Left cardiac atrium (tissue), 4 donors: ENCODE data around the gene TBC1D14. TPM values are rescaled to one million over a fixed set of nuclear protein-coding genes. Genes with fewer than 3 reads are reported as not detected.
"Not testable (repeated sequence)": the region's sequence is repeated elsewhere in the genome, so short reads cannot be mapped to it uniquely, and the experiment has no call there.

Experiments used
- ATAC-seq, 2 donors: fragments of 200-7000 bp; cut with Tn5 transposase; one replicate each; pipeline ENCODE4 v1.9.1; 2020; ENCODE audit warnings: mild to moderate bottlenecking in 2 of 2, moderate library complexity in 2 of 2
- DNase-seq: peaks from one replicate; pipeline ENCODE4 v3.0.0-alpha.2; 2020
- intact Hi-C, 2 donors: fragments of 100-400 bp; cut with DNase I; formaldehyde crosslinking; loops; one replicate each; pipeline versions ENCODE4 v1.14.1 to v1.15.1; 2022 to 2023
- total RNA-seq, 2 donors: library from RNA; stranded (reverse); fragmentation: NEBNext Ultra II Directional; extraction: Animal tissue kit (Norgen Biotek cat#: 25700); gene quantifications; one replicate each; pipeline ENCODE4 v1.2.1, GENCODE V29; 2021
- donor health status: DM: no; HTN: yes; CAD: no.
- donor health status: DM: no; HTN: yes; CAD: no; lungs with severe emphysema.
- donor health status: DM: yes; HTN: yes; CAD: no.
- donor health status: Dilated cardiomyopathy.

Gene TBC1D14
- total RNA-seq, 2 donors from 2014 or later = 34.7 to 35.9 TPM

DNA sequence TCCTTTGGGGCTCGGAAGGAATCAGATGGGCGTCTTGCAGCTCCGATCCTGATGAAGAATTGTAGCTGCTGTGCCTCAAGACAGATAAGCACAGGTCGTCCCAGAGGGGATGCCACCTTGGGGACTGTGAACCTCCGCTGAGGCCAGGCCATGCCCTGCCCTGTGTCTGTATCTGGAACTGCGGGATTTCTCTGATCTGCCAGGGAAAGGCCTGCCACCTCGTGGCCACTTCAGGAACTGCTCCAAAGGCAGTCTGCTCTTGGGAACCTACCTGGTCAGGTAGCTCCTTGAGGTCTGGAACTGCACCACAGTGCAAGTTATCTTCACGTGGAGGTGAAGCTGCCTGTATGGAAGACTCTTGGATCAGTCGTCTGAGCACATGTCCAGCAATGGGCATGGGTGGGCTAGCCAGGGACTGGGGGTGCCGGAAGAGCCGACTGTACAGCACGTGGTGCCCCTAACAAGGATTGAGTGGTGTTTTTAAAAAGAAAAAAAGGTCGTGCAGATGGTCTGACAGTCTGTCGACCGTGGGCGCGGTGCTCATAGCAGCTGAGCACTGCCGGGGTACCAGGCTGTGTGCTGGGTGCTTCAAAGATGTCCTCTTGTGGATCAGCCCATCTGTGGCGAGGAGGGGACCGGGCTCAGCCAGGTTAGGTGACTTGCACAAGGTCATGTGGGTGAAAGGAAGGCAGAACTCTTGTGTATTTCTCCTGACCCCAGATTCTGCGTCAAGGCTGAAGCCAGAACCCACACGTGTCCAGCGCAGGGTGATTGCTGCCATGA, 161.3 kb downstream of the TBC1D14 start:
- DNase-seq = peak; percentile 79
- peak in 1 of 2 donors; percentile 4 for ATAC-seq
- intact Hi-C loops = loop anchor here (2.0 to 10.0 kb wide), 5 partner anchors 28 to 349 kb away; partner anchors contain the start of genes TADA2B (in 1 of the 2) and TBC1D14 (in 1 of the 2)

DNA sequence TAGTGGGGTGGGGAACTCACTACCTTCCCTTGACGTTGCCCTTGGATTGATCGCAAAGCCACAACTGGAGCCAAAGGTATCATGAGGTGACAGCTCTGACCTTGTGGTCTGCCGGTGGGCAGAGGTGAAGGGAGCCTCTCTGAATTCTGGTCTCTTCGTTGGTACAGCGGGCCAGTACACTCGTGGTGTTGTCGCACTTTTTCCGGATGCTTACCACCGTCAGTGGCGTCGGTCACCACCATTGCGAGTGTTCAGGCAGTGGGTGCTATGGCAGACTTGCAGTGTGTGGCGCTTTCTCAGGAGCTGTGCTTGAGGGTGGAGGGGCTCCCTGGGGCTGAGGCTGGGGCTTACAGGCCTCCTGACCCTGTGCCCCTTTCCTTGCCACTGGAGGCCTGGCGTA, 163.4 kb downstream of the TBC1D14 start:
- intact Hi-C loops = loop anchor here (5.0 to 10.0 kb wide), 4 partner anchors 101 to 351 kb away; partner anchors contain the start of gene TBC1D14 (in 1 of the 2)
- ATAC-seq = no peak
- DNase-seq = no peak

DNA sequence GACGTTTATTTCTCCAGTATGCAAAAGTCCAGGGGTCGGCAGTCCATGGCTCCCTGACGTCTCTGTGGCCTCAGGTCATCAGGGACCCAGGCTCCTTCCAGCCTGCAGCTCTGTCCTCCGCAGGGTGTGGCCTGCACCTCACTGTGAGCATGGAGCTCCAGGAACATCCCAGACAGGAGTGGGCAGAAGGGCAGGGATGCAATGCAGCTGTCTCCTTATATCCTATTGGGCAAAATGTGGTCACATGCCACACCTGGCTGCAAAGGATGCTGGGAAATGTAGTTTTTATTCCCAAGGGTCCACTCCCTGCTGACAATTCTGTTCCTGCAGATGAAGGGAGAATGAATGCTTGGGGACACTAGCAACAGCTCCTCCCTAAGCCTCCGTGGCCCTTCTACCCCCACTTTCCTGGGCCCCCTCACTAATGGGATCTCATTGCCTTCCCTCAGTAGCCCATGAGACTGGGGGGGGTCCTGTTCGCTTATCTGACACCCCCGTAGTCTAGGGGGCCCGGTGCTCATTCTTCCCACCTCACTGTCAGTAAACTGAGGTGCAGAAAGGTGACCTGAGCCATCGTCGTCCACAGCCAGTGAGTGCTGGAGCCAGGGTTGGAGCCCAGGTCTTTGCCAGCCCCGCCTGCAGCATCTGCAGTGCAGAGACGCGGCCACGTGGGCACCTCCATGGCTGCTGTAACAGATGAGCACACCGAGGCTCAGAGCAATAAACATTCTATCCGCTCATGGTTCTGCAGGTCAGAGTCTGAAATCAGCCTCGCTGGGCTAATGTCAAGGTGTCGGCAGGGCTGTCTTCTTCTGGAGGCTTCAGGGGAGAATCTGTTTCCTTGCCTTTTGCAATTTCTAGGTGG, 164.1 kb downstream of the TBC1D14 start:
- peak in 1 of 2 donors; percentile 37 for ATAC-seq
- no peak for DNase-seq
- intact Hi-C loops = loop anchor here (5.0 to 10.0 kb wide), 4 partner anchors 101 to 351 kb away; partner anchors contain the start of gene TBC1D14 (in 1 of the 2)

DNA sequence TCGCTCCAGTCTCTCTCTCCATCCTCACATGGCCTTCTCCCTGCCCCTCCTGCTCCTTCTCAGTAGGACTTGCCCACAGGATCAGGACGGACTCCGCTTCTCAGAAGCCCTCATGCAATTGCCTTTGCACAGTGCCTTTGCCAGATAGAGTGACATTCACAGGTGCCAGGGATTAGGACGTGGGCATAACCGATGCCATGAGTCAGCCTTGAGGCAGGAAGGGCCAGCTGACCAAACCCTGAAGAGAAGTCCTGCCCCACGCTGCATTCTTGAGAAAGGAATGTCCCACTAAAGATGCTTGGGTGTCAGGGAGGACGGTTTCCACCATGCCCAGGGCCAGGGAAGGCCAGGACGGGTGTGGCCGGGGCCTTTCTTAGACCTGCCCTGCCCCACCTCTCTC, 164.8 kb downstream of the TBC1D14 start:
- DNase-seq (no peak), ATAC-seq (no peak)
- intact Hi-C loops = loop anchor here (5.0 to 10.0 kb wide), 4 partner anchors 102 to 352 kb away; partner anchors contain the start of gene TBC1D14 (in 1 of the 2)

DNA sequence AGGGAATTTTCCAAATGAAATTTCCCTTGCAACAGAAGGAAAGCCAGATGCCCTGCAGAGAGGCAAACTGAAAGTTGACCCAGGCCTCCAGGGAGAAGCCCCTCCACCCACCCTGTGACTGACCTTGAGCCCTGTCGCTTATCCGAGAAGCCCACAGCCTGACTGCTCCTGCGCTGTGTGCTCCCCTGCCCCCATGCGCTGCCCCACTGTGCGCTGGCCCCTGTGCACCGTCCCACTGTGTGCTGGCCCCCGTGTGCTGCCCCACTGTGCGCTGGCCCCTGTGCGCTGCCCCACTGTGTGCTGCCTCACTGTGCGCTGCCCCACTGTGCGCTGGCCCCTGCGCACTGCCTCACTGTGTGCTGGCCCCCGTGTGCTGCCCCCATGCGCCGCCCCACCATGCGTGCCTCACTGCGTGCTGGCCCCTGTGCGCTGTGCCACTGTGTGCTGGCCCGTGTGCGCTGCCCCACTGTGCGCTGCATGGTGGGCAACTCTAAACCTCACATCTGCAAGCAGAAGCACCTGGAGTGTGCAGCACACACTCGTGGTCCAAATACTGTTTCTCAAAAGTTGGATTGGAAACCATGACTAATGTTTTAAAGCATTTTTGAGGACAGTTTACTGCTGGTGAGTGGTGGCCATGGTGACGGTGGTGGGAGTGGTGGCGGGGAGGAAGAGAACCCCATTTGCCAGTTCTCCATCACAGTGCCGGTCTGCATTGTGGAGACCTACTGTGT, 166.5 kb downstream of the TBC1D14 start:
- ATAC-seq = peak in 1 of 2 donors; percentile 23
- DNase-seq = no peak
- intact Hi-C loops = loop anchor here in 1 of 2 donors (10.0 kb wide), 1 partner anchor 351 kb away; no protein-coding TSS in a partner anchor

DNA sequence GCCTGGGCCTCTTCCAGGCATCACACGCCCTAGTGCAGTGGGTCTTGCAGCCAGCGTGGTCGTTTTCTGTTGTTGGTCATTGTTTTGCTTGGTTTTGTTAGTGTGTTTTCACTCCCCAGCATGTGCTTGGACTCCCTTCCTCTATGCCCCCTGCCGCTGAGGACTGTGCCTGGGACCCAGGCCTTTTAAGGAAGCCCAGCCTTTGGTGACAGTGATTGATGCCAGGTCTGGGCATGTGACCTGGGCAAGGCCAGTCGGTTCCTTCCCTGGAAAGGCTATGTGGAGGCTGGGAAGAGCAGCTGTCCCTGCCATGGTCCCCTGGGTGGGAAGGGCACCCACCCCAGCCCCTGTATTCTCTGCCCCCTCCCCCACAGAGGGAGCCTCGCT, 167.1 kb downstream of the TBC1D14 start:
- intact Hi-C loops = loop anchor here in 1 of 2 donors (10.0 kb wide), 1 partner anchor 352 kb away; no protein-coding TSS in a partner anchor
- ATAC-seq (no peak), DNase-seq (no peak)

DNA sequence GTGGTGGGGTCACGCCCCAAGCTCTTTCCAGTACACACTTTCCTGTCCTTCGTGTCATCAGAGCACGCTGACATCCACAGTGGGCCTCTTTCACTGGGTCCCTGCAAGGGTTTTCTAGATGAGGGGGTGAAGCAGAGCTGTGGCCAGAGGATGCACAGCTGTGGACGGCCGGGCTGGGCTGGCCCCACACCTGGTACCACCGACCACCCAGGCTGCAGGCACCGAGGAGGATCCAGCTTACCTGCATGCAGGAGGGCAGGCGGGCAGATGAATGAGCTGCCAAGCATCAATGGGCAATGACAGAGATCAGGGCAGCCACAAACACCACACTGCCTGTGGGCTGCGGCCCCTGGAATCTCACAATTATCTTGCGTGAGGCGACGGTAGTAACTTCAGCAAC, 167.7 kb downstream of the TBC1D14 start:
- DNase-seq (no peak), ATAC-seq (no peak)
- intact Hi-C loops = loop anchor here in 1 of 2 donors (10.0 kb wide), 1 partner anchor 353 kb away; no protein-coding TSS in a partner anchor

DNA sequence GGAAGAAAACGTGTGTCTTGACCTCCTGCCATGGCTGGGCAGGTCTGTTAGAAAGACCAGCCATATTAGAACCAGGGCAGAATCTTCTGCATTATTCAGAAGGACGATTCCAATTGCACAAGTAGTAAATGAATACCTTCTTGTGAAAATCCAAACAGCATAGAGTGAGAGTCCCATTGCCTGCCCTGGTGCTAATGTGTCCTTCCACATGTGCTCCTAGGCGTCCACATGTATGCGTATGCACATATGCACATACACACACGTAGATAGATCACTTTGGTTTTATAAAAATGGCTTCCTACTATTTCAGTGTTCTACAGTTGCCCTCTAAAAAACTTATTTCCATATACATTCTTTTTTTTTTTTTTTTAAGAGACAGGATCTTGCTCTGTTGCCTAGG, 168.4 kb downstream of the TBC1D14 start:
- intact Hi-C loops = loop anchor here in 1 of 2 donors (10.0 kb wide), 1 partner anchor 353 kb away; no protein-coding TSS in a partner anchor
- ATAC-seq = no peak

DNA sequence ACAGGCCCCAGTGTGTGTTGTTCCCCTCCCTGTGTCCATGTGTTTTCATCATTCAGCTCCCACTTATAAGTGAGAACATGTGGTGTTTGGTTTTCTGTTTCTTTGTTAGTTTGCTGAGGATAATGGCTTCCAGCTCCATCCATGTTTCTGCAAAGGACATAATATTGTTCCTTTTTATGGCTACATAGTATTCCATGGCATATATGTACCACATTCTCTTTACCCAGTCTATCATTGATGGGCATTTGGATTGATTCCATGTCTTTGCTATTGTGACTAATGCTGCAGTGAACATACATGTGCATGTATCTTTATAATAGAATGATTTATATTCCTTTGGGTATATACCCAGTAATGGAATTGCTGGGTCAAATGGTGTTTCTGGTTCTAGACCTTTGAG, 169.9 kb downstream of the TBC1D14 start:
- ATAC-seq = not testable (repeated sequence)
- intact Hi-C loops = loop anchor here in 1 of 2 donors (10.0 kb wide), 1 partner anchor 355 kb away; no protein-coding TSS in a partner anchor

More for the DNA sequence above, 168.4 kb downstream of the TBC1D14 start:
- no peak for DNase-seq

DNA sequence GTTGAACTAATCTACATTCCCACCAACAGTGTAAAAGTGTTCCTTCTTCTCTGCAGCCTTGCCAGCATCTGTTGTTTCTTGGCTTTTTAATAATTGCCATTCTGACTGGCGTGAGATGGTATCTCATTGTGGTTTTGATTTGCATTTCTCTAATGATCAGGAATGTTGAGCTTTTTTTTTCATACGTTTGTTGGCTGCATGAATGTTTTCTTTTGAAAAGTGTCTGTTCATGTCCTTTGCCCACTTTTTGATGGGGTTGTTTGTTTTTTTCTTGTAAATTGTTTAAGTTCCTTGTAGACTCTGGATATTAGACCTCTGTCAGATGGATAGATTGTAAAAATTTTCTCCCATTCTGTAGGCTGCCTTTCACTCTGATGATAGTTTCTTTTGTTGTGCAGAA, 170.3 kb downstream of the TBC1D14 start:
- intact Hi-C loops = loop anchor here in 1 of 2 donors (10.0 kb wide), 1 partner anchor 355 kb away; no protein-coding TSS in a partner anchor
- not testable (repeated sequence) for DNase-seq, ATAC-seq

More for the DNA sequence above, 169.9 kb downstream of the TBC1D14 start:
- not testable (repeated sequence) for DNase-seq

Other genes starting within 250 kb of the TBC1D14 start
- 1 to 10 TPM in 1 of 2 donors, under 1 TPM in 1; 0.38 to 1.9 TPM for gene S100P, start 215.9 kb upstream of the TBC1D14 start, total RNA-seq
- gene MRFAP1L1, start 200.0 kb upstream of the TBC1D14 start, total RNA-seq = 10 to 100 TPM; 45.9 to 52.9 TPM
- gene BLOC1S4, start 193.7 kb upstream of the TBC1D14 start, total RNA-seq = 10 to 100 TPM in 1 of 2 donors, 1 to 10 TPM in 1; 7.4 to 10.6 TPM
- gene KIAA0232, start 127.1 kb upstream of the TBC1D14 start, total RNA-seq = 10 to 100 TPM; 52.9 to 59.2 TPM
- 10 to 100 TPM; 23.2 to 30.7 TPM for gene TADA2B, start 133.5 kb downstream of the TBC1D14 start, total RNA-seq
- 10 to 100 TPM; 35.6 to 46.1 TPM for gene GRPEL1, start 158.2 kb downstream of the TBC1D14 start, total RNA-seq